ENCODE data around the gene TMEM138.

Gene TMEM138

GRCh38 chr11:61418136-61418535, 56.0 kb downstream of the TMEM138 start:
- no peak for DNase-seq (ENCODE audit: low read depth)
- no peak overlapping the region for H3K4me3 ChIP-seq (ENCODE audit: low read depth, low read length)
- no peak for TF ChIP-seq CTCF (IDR thresholded peaks at IDR 0.05; ENCODE audit: low read depth, low read length, missing control alignments)

Data from GM12864 (cell line).